GM20431 (cell line): ENCODE data around the gene FLRT2.

Source experiments
- in situ Hi-C: fragments of 300-500 bp; cut with MseI, MboI; formaldehyde crosslinking; loops from one replicate; pipeline ENCODE4 v1.15.0; 2020; ENCODE audit warnings: low sequenced_read_pairs; ENCODE audit not compliant: unreplicated experiment

The FLRT2 gene

GRCh38 chr14:85584481-85584880 is 54.5 kb downstream of the FLRT2 start:
- in situ Hi-C loops: no loop called here

DNA sequence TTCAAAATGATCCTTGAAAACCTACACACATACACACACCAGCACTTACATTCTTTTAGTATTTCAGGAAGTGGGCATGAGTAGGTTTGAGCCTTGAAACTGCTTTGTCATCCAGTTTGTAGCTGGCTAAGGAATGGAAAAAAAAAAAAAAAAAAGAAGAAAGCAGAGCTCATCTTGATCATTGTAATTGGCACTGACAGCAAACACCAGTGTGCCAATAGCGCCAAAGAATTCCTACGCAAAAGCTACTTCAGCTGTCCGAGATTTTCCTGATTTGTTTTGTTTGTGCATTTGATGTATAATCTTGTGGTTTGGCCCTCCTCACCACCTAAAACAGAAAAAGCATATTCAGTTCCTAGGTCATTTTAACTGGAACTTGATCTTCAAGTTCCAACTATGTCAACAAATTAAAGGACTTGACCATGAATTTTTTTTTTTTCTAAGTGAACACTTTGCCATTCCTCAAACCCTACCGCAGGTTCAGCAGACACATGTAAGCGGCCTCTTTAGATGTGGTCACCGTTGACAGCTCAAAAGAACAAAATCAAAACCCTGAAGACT is 57.3 kb downstream of the FLRT2 start:
- in situ Hi-C loops: no loop called here

- in situ Hi-C loops: no loop called here
Observed at GRCh38 chr14:85590784-85591183, 60.8 kb downstream of the FLRT2 start.

DNA sequence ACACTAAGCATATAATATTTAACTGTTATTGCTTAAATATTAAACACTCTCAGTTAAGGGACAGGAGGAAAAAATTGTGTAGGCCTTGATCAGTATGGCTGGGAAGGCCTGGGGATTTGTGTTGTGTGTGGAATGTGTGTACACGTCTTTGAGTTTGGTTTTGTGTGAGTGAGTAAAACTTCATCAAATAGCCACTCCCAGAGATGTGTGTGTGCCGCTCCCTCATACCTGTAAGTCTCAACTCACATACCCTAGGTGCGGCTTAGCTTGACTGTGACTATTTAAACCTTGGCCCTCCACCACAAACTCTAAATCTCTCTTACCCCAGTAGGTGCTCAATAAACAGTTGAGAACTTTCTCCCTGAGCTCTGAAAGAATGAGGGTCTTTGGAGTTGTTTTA is 64.3 kb downstream of the FLRT2 start:
- in situ Hi-C loops: no loop called here

DNA sequence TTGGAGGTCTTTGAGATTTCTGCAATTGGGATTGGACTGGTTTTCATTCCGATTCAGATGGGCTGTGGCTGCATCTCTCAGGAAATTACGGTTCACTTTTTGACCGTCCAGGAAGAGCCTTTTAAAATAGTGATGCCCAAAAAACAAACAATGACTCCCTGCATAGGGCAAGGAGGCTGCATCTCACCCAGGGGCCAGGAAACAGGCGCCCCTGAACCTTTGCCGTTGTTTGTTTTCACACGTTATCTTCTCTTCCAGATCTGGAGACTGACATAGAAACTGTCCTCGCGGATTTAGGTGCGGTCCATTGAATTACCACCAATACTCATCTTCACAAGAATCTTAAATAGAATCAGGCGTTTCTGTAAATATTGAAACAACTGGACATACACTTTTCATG is 66.0 kb downstream of the FLRT2 start:
- in situ Hi-C loops: no loop called here

GRCh38 chr14:85596562-85596961 is 66.6 kb downstream of the FLRT2 start:
- in situ Hi-C loops: no loop called here

- in situ Hi-C loops: no loop called here
Observed at GRCh38 chr14:85597701-85598100, 67.8 kb downstream of the FLRT2 start.

DNA sequence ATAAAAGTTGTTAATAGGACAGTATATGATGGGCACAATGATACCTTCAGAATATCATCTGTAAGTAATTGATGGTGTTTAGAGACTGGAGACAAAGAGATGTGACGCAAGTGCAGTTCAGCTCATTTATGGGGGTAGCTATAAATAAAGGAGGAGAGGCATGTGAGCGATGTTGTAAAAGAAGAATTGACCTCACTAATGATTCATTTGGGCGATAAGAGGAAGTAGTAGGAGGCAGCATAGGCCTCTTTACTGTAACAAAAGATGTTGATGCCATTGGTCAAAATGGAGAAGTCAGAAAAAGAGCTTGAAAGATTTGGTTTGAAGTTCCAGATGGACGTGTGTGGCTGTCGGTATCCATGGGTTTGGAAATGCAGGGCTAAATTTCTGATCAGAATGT is 70.0 kb downstream of the FLRT2 start:
- in situ Hi-C loops: no loop called here

GRCh38 chr14:85601246-85601645 is 71.3 kb downstream of the FLRT2 start:
- in situ Hi-C loops: no loop called here

DNA sequence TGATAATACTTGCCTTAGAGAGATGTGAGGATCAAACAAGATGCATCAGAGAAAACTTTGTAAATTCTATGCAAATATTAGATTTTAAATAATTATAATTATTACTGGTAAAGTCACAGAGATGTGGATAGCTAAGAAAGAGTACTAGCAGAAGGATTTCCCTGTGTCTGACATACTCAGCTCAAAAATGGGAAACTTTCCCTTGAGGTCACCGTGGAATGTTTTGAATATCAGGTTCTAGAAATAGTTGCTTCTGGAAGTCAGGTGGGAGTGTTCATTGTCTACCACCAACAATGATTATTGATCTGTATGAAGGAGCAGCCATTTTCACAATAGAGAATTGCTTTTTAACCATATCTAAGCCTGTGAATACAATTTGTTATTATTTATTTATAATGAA is 71.7 kb downstream of the FLRT2 start:
- in situ Hi-C loops: no loop called here

DNA sequence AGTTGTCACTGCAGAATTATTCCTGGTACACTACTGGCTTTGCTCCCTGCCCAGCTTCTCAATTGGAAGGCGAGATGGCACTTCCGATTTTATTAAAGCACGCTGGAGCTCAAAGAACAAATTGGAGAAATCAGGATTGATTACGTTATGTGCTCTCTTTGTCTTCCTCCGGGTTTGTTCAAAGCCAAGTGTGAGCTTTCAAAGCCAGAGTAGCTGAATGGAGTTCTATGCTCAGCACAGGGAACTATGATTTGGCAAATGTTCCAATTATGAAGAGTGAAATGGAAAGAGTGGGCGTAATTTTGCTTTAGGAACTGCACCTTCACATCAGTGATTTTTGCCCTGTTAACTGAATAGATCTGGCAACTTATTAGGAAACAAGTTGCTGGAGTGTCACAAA is 72.4 kb downstream of the FLRT2 start:
- in situ Hi-C loops: no loop called here

DNA sequence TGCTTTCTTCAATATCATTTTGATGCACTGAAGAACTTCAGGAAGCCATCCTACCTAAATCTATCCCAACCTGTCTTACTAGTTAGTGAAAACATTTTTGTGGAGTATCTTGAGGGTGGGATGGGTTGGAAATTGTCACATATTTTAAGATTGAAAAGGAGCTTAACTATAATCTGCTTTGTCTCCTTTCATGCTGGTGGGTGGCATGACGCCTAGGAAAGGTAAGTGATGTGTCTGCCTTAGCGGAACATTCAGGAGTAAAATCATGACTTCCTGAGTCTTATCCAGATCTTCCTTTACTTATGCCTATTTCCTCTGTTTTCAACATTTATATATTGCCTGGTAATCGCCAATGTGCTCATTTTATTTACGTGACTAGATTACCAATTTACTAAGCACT is 74.1 kb downstream of the FLRT2 start:
- in situ Hi-C loops: no loop called here

DNA sequence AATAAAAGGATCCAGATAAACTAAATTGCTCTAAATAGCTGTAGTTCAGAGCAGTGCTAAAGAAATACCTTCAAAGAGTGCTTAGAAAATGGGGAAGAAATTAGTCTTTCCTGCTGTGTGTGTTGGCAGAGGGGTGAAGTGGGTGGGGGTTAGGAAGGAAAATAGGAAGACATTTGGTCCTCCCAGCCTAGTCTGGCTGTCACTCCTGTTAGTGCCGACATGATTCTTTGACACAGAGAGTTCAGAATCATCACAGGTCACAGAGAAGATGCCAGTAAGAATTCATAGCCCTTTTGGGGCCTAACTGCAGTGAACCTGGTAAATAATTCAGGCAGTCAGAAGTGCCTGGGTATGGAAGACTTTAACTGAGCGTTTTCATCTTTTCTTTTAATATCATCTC is 74.8 kb downstream of the FLRT2 start:
- in situ Hi-C loops: no loop called here

GRCh38 chr14:85607651-85608081 is 77.7 kb downstream of the FLRT2 start:
- in situ Hi-C loops: no loop called here

DNA sequence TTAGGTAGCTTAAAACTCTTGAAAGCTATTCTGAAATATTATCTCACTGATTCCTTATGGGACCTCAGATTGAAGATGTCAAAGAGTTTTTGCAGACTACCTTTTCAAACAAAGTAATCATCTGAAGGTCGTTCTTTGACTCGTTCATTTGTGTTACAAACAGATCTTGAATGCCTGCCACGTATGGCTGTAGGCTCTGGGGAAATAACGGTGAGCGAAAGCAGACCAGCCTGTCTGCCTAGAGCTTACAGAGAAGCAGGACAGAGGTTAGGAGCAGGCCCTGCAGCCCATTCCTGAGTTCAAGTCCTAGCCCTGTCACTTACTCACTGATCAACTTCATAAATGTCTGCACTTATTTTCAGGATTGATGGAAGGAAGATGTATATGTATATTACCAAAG is 83.6 kb downstream of the FLRT2 start:
- in situ Hi-C loops: no loop called here

DNA sequence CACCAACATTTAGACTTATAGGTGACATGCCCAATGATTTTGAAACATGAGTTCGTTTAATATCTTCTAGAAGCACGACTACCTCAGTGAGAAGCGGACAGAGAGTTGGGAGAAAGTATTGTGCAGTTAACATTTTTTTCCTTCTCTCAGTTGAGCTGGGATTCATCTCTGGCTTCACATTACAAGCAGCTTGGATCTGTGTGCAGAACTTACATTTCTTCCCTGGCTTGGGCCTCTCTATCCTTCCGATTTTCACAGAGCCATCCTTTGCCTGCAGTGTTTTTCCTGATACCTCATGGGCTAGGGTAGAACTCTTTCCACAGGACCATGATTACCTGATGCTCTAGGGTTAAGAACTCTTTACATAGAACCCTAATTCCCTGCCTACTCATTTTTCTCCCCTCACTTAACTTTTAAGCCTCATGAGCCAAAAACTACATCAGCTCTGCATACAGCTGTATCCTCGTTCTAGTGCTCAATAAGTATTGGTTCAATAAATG is 86.5 kb downstream of the FLRT2 start:
- in situ Hi-C loops: no loop called here

DNA sequence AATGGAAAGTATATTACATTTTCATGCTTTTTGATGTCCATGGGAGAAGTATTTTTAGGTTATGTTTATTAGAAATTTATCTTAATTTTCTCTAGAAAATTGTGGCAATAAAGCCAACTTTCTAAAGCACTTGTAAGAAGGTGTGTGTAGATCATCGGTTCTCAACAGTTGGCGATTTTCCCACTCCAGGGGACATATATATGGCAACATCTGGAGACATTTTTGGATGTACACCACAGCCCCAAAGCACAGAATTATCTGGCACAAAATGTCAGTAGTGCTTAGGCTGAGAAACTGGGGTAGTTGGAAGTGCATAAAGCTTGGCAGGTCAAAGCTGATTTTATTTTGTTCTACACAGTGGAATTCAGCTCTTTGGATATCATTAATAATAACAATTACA is 86.9 kb downstream of the FLRT2 start:
- in situ Hi-C loops: no loop called here

GRCh38 chr14:85617791-85618190 is 87.8 kb downstream of the FLRT2 start:
- in situ Hi-C loops: no loop called here

- in situ Hi-C loops: no loop called here
Observed at GRCh38 chr14:85618390-85618789, 88.4 kb downstream of the FLRT2 start.

DNA sequence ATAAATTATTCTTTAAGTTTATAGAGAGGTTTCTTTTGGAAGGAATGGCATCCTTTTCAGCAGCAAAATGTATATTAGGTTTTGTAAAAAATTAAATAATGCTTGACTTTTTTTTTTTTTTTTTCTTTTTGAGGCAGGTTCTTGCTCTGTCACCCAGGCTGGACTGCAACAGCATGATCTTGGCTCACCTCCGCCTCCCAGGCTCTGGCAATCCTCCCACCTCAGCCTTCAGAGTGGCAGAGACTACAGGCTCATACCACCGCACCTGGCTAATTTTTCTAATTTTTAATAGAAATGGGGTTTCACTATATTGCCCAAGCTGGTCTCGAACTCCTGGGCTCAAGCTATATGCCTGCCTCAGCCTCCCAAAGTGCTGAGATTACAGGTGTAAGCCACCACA is 89.0 kb downstream of the FLRT2 start:
- in situ Hi-C loops: no loop called here

DNA sequence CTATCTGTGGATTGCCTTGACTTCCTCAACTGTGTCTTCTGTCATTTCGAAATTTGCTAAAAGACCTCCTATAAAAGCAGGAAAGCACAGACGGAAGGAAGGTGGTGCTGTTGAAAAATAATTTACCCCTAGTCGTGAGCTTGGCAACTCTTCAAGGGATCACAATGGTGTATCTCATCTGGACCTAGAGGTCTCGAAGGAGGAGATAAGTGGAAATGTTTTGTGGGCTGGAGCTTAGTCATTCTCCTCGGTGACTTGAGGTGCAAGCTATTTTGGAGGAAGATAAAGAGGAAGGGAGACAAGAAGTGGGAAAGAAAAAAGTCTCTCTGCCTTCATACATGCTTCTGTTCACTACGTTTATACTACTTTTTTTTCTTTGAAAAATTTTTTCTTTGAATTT is 89.9 kb downstream of the FLRT2 start:
- in situ Hi-C loops: no loop called here

DNA sequence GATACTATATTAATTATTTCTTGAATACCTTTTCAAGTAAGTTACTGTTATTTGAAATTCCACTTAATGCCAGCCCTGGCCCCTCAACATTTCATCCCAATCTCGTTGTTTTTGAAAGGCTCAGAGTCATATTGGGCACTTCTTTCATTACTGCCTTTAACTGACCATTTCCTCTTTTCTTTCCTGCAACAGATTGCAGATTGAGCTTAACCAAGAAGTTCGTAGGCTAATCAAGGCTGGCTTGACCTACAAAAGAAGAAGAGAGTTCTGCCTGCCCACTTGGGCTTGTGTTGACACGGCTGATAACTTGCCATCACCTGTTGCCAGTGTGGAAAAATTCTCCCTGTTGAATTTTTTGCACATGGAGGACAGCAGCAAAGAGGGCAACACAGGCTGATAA is 91.0 kb downstream of the FLRT2 start:
- in situ Hi-C loops: no loop called here

- in situ Hi-C loops: no loop called here
Observed at GRCh38 chr14:85622106-85622505, 92.2 kb downstream of the FLRT2 start.
